GM19035 (cell line): ENCODE data around the gene ZNF620.
"Not testable (repeated sequence)": the region's sequence is repeated elsewhere in the genome, so short reads cannot be mapped to it uniquely, and the experiment has no call there.

Experiments used
- ATAC-seq: cut with Tn5 transposase; IDR thresholded peaks from one replicate; pipeline ENCODE4 v1.9.1; 2021; ENCODE audit not compliant: unreplicated experiment

The ZNF620 gene

GRCh38 chr3:40505599-40506462 lies at the start of gene ZNF620:
TSS of gene ZNF620 (plus strand) at chr3:40506039. CDS start at chr3:40506353, 314 bp downstream.
- ATAC-seq, result peak; percentile 69

GRCh38 chr3:40456279-40456939 lies 49.4 kb upstream of the ZNF620 start:
- ATAC-seq, result no peak

- ATAC-seq, result peak; percentile 63
Observed at GRCh38 chr3:40456940-40457823, 48.7 kb upstream of the ZNF620 start, which contains the start of gene RPL14. TSS of gene RPL14 (plus strand) at chr3:40457339. CDS start at chr3:40457472, 133 bp downstream.

- ATAC-seq, result no peak
Observed at GRCh38 chr3:40458473-40458872, 47.4 kb upstream of the ZNF620 start.

- not testable (repeated sequence) for ATAC-seq
Observed at GRCh38 chr3:40460481-40460880, 45.4 kb upstream of the ZNF620 start.

GRCh38 chr3:40461161-40461560 lies 44.7 kb upstream of the ZNF620 start:
- no peak for ATAC-seq

GRCh38 chr3:40462838-40463237 lies 43.0 kb upstream of the ZNF620 start:
- ATAC-seq, result not testable (repeated sequence)

GRCh38 chr3:40463579-40463978 lies 42.3 kb upstream of the ZNF620 start:
- ATAC-seq, result no peak

GRCh38 chr3:40464339-40465110 lies 41.3 kb upstream of the ZNF620 start:
- ATAC-seq, result no peak

- no peak for ATAC-seq
Observed at GRCh38 chr3:40465111-40465407, 40.8 kb upstream of the ZNF620 start.

- ATAC-seq, result no peak
Observed at GRCh38 chr3:40465456-40465855, 40.4 kb upstream of the ZNF620 start.

GRCh38 chr3:40468018-40468417 lies 37.8 kb upstream of the ZNF620 start:
- ATAC-seq, result no peak

GRCh38 chr3:40470701-40471100 lies 35.1 kb upstream of the ZNF620 start:
- ATAC-seq, result no peak

GRCh38 chr3:40476478-40477470 lies 29.1 kb upstream of the ZNF620 start, which contains the start of gene ZNF619:
TSS of gene ZNF619 (plus strand) at chr3:40477122. CDS start at chr3:40477980, 858 bp downstream.
- peak; percentile 85 for ATAC-seq

- ATAC-seq, result no peak
Observed at GRCh38 chr3:40477666-40478065, 28.2 kb upstream of the ZNF620 start.

GRCh38 chr3:40487172-40487571 lies 18.7 kb upstream of the ZNF620 start:
- no peak for ATAC-seq

- ATAC-seq, result no peak
Observed at GRCh38 chr3:40490916-40491315, 14.9 kb upstream of the ZNF620 start.

GRCh38 chr3:40494698-40495097 lies 11.1 kb upstream of the ZNF620 start:
- no peak for ATAC-seq

GRCh38 chr3:40497288-40497687 lies 8.6 kb upstream of the ZNF620 start:
- no peak for ATAC-seq
